HPDE6-E6E7 (cell line): ENCODE results near the gene RAMP3.
"Not testable (repeated sequence)": the region's sequence is repeated elsewhere in the genome, so short reads cannot be mapped to it uniquely, and the experiment has no call there.

Experiments
- DNase-seq: peaks from one replicate; pipeline ENCODE4 v3.0.0; 2011; ENCODE audit warnings: missing footprints; ENCODE audit errors: extremely low spot score

RAMP3 gene

GRCh38 chr7:45131891-45132290 lies 25.7 kb upstream of the RAMP3 start:
- no peak for DNase-seq

GRCh38 chr7:45132708-45133320 lies 24.8 kb upstream of the RAMP3 start:
- no peak for DNase-seq

GRCh38 chr7:45133352-45133751 lies 24.2 kb upstream of the RAMP3 start:
- no peak for DNase-seq

- DNase-seq = no peak
These were observed 23.7 kb upstream of the RAMP3 start for GRCh38 chr7:45133877-45134276.

- peak; percentile 80 for DNase-seq
These were observed 21.2 kb upstream of the RAMP3 start for GRCh38 chr7:45136106-45137060.

- DNase-seq = no peak
These were observed 18.9 kb upstream of the RAMP3 start for GRCh38 chr7:45138433-45139267.

GRCh38 chr7:45140827-45141226 lies 16.8 kb upstream of the RAMP3 start:
- DNase-seq = no peak

GRCh38 chr7:45143616-45144015 lies 14.0 kb upstream of the RAMP3 start:
- DNase-seq = peak; percentile 27

GRCh38 chr7:45145881-45146280 lies 11.7 kb upstream of the RAMP3 start:
- no peak for DNase-seq

GRCh38 chr7:45146531-45147379 lies 10.8 kb upstream of the RAMP3 start:
- no peak for DNase-seq

- no peak for DNase-seq
These were observed 9.5 kb upstream of the RAMP3 start for GRCh38 chr7:45147858-45148652.

- no peak for DNase-seq
These were observed 9.0 kb upstream of the RAMP3 start for GRCh38 chr7:45148653-45148973.

- no peak for DNase-seq
These were observed 8.0 kb upstream of the RAMP3 start for GRCh38 chr7:45149606-45150005.

- DNase-seq = no peak
These were observed 7.4 kb upstream of the RAMP3 start for GRCh38 chr7:45150199-45150598.

- no peak for DNase-seq
These were observed 6.4 kb upstream of the RAMP3 start for GRCh38 chr7:45151131-45151684.

GRCh38 chr7:45151967-45152366 lies 5.6 kb upstream of the RAMP3 start:
- DNase-seq = no peak

- DNase-seq = no peak
These were observed 4.4 kb upstream of the RAMP3 start for GRCh38 chr7:45153233-45153632.

- DNase-seq = not testable (repeated sequence)
These were observed 3.7 kb upstream of the RAMP3 start for GRCh38 chr7:45153861-45154260.

GRCh38 chr7:45155357-45155900 lies 2.2 kb upstream of the RAMP3 start:
- no peak for DNase-seq

GRCh38 chr7:45155941-45156340 lies 1.6 kb upstream of the RAMP3 start:
- DNase-seq = no peak
